GM13976 (cell line): ENCODE measurements around the gene NUFIP2.

Experiments
- DNase-seq: peaks from one replicate; pipeline ENCODE4 v3.0.0; 2012; ENCODE audit warnings: low spot score
- in situ Hi-C: fragments of 300-500 bp; cut with MboI; formaldehyde crosslinking; loops from one replicate; pipeline ENCODE4 v1.12.0; 2022; ENCODE audit warnings: low sequenced_read_pairs, mixed read lengths, inconsistent platforms; ENCODE audit not compliant: unreplicated experiment
- TF ChIP-seq, protein P1 (sequence below): IDR thresholded peaks from 2 replicates; pipeline ENCODE4 v1.5.1; 2012; ENCODE audit warnings: borderline replicate concordance, mild to moderate bottlenecking; ENCODE audit not compliant: insufficient read depth; ENCODE audit errors: extremely low read depth, missing control alignments, control extremely low read depth

NUFIP2 gene

DNA sequence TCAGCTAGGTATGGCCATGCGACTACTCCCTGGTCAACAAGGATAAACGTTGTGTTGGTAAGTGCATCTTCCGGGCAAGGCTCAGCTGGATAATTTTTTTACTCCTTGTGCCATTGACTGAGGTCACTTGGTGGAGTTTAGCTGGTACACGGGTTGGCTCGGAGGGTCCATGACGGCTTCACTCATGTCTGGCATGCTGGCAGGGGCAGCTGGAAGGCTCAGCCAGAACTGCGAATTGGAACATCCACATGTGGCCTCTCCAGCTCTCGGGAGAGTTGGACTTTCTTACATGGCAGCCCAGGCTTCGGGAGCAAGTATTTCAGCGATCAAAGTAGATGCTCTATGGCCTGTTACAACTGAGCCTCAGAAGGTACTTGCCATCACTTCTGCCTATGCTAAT, 78.8 kb downstream of the NUFIP2 start:
- in situ Hi-C loops, result no loop called here
- TF ChIP-seq, protein P1, sequence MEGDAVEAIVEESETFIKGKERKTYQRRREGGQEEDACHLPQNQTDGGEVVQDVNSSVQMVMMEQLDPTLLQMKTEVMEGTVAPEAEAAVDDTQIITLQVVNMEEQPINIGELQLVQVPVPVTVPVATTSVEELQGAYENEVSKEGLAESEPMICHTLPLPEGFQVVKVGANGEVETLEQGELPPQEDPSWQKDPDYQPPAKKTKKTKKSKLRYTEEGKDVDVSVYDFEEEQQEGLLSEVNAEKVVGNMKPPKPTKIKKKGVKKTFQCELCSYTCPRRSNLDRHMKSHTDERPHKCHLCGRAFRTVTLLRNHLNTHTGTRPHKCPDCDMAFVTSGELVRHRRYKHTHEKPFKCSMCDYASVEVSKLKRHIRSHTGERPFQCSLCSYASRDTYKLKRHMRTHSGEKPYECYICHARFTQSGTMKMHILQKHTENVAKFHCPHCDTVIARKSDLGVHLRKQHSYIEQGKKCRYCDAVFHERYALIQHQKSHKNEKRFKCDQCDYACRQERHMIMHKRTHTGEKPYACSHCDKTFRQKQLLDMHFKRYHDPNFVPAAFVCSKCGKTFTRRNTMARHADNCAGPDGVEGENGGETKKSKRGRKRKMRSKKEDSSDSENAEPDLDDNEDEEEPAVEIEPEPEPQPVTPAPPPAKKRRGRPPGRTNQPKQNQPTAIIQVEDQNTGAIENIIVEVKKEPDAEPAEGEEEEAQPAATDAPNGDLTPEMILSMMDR, result no peak
- DNase-seq, result no peak

GRCh38 chr17:29214215-29215146, 79.5 kb downstream of the NUFIP2 start:
- no peak for DNase-seq
- in situ Hi-C loops, result no loop called here
- TF ChIP-seq, protein P1, result no peak

- TF ChIP-seq, protein P1, result no peak
- in situ Hi-C loops, result no loop called here
- DNase-seq, result no peak
Measured at GRCh38 chr17:29212681-29213121, 81.2 kb downstream of the NUFIP2 start.

DNA sequence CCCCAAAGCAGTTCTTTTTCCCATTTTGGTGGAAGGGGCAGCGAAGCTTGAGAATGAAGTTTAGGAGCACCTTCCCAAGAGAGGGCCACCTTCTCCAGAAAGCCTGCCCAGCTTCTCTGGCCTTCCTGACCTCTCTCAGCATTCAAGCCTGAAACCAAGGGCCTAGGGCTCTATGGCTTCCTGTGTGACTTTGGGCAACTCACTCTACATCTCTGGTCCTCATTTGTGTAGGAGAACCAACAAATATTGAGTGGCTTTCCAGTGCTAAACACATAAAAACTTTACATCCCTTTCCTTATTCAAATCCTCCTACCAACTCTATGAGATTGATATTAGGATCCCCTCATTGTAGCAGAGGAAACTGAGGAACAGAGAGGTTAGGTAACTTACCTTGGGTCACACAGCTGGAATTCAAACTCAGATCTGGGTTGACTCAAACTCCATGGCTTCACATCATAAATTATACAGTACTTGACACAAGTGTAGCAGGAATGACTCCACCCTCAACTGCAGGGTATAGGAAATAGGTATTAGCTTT, 81.8 kb downstream of the NUFIP2 start:
- TF ChIP-seq, protein P1, result no peak
- in situ Hi-C loops, result no loop called here
- no peak for DNase-seq

DNA sequence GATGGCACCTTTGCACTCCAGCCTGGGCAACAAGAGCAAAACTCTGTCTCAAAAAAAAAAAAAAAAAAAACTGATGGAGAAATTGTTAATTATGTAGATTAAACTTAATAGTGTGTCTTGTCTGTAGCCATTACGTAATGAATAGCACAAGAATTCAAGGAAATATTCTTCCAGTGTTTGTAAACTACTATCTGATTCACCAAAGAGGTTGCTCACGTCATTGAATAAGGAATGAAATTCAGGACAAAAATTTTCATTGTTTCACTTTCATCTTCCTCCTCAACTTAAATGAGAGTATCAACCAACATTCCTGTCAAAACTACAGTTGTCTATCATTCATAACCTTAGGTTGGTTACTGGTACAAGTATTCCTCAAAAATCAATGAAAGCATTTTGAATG, 83.1 kb downstream of the NUFIP2 start:
- in situ Hi-C loops, result no loop called here
- TF ChIP-seq, protein P1, result no peak
- no peak for DNase-seq

GRCh38 chr17:29209073-29209472, 84.9 kb downstream of the NUFIP2 start:
- in situ Hi-C loops, result no loop called here

More at GRCh38 chr17:29209073-29209472, 84.9 kb downstream of the NUFIP2 start:
- TF ChIP-seq, protein P1, result no peak
- no peak for DNase-seq
